ENCODE results near the gene STEAP3. TPM values are rescaled to one million over a fixed set of nuclear protein-coding genes. Genes with fewer than 3 reads are reported as not detected.

Gene STEAP3
- total RNA-seq, 4 donors from 2014 or later, result 5.5 to 19.8 (median 8.1) TPM

- no peak overlapping the region for H3K4me3 ChIP-seq
- H3K27me3 ChIP-seq, result no peaks in the 10 kb centered on the region
- peaks cover 0 to 30% (median 0%) of the 10 kb centered on the region in 3 donors for H3K36me3 ChIP-seq
- H3K9me3 ChIP-seq, result peaks cover 0 to 8% (median 0%) of the 10 kb centered on the region in 4 donors
- no peaks in the 10 kb centered on the region for H3K4me1 ChIP-seq
- H3K27ac ChIP-seq, result no peak overlapping the region
- no peak for DNase-seq (ENCODE audit: low spot score in 2 of 2)
- WGBS, 2 donors, result 81 to 82% methylated on average over 3 of the region's 3 CpGs
- TF ChIP-seq CTCF (IDR thresholded peaks at IDR 0.05) (no peak), POLR2A (IDR thresholded peaks at IDR 0.05) (no peak), EP300 (IDR thresholded peaks at IDR 0.05) (no peak)
Observed at GRCh38 chr2:119249311-119249710, 25.7 kb downstream of the STEAP3 start.

- Histone ChIP-seq H3K4me1 (no peaks in the 10 kb centered on the region), H3K9me3 (peaks cover 0 to 8% (median 0%) of the 10 kb centered on the region in 4 donors), H3K36me3 (peaks cover 0 to 30% (median 0%) of the 10 kb centered on the region in 3 donors), H3K27me3 (no peaks in the 10 kb centered on the region), H3K27ac (no peak overlapping the region), H3K4me3 (no peak overlapping the region)
- no peak for TF ChIP-seq CTCF (IDR thresholded peaks at IDR 0.05)
- TF ChIP-seq EP300 (IDR thresholded peaks at IDR 0.05), result no peak
- TF ChIP-seq POLR2A (IDR thresholded peaks at IDR 0.05), result no peak
- DNase-seq (ENCODE audit: low spot score in 2 of 2), result no peak
- WGBS, 2 donors, result 59 to 67% methylated on average over 11 to 12 of the region's 12 CpGs
Observed at GRCh38 chr2:119249855-119250717, 26.5 kb downstream of the STEAP3 start.

- Histone ChIP-seq H3K9me3 (peaks cover 0 to 2% (median 0%) of the 10 kb centered on the region in 4 donors), H3K4me1 (peaks cover 0 to 4% (median 0%) of the 10 kb centered on the region in 4 donors), H3K27ac (no peak overlapping the region), H3K27me3 (no peaks in the 10 kb centered on the region), H3K4me3 (no peak overlapping the region), H3K36me3 (peaks cover 0 to 22% (median 0%) of the 10 kb centered on the region in 3 donors)
- no peak for DNase-seq (ENCODE audit: low spot score in 2 of 2)
- 79 to 86% methylated on average over 10 of the region's 10 CpGs for WGBS, 2 donors
- no peak for TF ChIP-seq EP300 (IDR thresholded peaks at IDR 0.05)
- no peak for TF ChIP-seq POLR2A (IDR thresholded peaks at IDR 0.05)
- TF ChIP-seq CTCF (IDR thresholded peaks at IDR 0.05), result no peak
Observed at GRCh38 chr2:119250718-119251290, 27.2 kb downstream of the STEAP3 start.

- no peak overlapping the region for H3K27ac ChIP-seq
- no peaks in the 10 kb centered on the region for H3K27me3 ChIP-seq
- no peak overlapping the region for H3K4me3 ChIP-seq
- peaks cover 0 to 11% (median 2%) of the 10 kb centered on the region in 4 donors for H3K4me1 ChIP-seq
- H3K9me3 ChIP-seq, result no peaks in the 10 kb centered on the region
- DNase-seq (ENCODE audit: low spot score in 2 of 2), result no peak
- peaks cover 0 to 14% (median 0%) of the 10 kb centered on the region in 3 donors for H3K36me3 ChIP-seq
- no peak for TF ChIP-seq EP300 (IDR thresholded peaks at IDR 0.05)
- no peak for TF ChIP-seq CTCF (IDR thresholded peaks at IDR 0.05)
- TF ChIP-seq POLR2A (IDR thresholded peaks at IDR 0.05), result no peak
- 93 to 94% methylated on average over 5 of the region's 5 CpGs for WGBS, 2 donors
Observed at GRCh38 chr2:119251652-119252051, 28.0 kb downstream of the STEAP3 start.
